CD4-positive, alpha-beta T cell treated with Interleukin-6 for 4 hours (primary cell): ENCODE results near the gene OR2M2.

ENCODE experiments used
- DNase-seq: peaks from one replicate; pipeline ENCODE4 v3.0.0-alpha.2; 2020; ENCODE audit warnings: mixed read lengths

OR2M2 gene, protein sequence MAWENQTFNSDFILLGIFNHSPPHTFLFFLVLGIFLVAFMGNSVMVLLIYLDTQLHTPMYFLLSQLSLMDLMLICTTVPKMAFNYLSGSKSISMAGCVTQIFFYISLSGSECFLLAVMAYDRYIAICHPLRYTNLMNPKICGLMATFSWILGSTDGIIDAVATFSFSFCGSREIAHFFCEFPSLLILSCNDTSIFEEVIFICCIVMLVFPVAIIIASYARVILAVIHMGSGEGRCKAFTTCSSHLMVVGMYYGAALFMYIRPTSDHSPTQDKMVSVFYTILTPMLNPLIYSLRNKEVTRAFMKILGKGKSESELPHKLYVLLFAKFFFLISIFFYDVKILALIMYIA

DNA sequence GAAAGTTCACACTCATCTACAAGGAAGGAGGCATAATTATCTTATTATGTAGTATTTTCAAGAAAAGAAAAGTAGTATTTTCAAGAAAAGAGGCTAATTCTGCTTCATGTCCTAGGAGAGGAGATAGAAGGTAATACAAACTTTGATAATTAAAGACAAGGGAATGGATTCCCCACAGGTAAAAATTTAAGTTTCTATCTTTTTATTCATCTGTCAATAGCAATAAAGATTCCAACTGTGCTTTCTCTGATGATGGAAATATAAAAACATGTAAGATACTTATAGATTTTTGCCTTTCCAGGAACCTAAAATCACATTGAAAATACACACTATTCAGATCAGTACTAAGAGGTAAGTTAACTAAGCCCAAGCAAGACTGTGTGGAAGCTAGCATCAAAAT, at the start of gene OR2M2:
OR2M2 (plus strand) TSS at position 301 of the 400 bp plus-strand sequence. CDS start 5,165 bp downstream, outside the sequence.
- no peak for DNase-seq

DNA sequence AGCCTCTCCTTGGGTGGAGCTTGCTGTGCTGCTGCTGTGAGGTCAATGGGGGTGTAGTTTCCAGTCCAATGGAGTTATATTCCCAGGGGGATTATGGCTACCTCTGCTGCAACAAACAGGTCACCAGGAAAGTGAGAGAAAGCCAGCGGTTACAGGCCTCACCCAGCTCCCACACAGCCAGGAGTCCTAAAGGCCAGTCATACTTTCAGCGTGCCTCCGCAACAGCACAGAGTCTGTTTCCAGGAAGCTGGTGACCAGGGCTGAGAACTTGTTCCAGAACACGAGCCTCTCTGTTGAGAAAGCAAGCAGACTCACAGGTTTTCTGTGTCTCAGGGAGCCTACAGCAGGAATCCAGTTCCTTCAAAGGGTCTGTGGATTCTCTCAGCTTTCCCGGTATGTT, 47.0 kb upstream of the OR2M2 start:
- no peak for DNase-seq

DNA sequence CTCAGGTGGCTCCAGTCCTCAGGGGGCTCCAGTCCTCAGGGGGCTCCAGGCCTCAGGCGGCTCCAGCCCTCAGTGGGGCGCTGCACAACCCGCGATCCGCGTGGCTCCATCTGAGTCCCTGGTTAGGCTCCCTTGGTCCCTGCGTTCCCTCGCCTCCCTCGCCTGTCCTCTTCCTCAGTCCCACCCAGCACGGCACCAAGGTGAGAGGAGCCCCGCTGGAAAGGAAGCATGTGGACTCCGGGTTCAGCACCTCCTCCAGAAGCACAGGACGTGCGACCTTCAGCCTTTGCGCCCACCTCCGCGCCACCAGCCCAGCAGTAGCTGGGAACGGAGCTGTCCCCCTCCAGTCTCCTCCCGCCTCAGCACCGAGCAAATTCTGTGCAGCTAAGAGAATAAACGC, 37.8 kb upstream of the OR2M2 start:
- DNase-seq, result no peak

DNA sequence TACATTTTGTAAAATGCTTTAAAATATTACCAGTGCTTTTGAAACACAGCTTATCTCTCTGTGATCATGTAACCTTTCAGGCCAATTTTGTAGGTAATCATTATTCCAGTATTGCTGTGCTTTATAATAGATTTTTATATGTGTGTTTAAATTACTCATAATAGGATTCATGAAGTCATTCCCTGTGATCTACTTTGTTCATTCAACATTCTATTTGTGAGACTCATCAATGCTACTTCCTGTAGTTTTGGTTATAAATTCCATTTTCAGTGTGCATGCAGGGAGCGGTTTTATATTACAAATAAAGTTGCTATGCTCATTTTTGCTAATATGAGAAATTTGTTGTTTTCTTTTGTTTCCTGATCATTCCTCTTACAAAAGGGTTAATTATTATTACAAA, 33.8 kb upstream of the OR2M2 start:
- no peak for DNase-seq

DNA sequence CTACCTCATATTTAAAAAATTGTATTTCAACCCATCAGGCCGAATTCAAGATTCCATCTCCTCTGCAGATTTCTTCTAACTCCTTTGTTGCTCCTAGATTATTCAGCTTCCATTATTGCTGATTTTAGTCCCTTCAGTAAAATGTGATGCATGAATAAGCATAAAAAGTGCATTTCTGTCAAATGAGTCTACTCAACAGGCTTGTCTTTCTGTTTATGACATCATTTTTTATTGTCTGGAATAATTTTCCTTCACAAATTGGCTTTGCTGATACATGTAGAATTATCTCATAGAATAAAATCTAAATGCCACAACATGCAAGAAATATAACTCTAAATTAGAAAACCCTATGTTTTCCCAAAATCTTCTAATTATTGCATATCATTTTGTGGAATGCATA, 31.3 kb upstream of the OR2M2 start:
- no peak for DNase-seq

DNA sequence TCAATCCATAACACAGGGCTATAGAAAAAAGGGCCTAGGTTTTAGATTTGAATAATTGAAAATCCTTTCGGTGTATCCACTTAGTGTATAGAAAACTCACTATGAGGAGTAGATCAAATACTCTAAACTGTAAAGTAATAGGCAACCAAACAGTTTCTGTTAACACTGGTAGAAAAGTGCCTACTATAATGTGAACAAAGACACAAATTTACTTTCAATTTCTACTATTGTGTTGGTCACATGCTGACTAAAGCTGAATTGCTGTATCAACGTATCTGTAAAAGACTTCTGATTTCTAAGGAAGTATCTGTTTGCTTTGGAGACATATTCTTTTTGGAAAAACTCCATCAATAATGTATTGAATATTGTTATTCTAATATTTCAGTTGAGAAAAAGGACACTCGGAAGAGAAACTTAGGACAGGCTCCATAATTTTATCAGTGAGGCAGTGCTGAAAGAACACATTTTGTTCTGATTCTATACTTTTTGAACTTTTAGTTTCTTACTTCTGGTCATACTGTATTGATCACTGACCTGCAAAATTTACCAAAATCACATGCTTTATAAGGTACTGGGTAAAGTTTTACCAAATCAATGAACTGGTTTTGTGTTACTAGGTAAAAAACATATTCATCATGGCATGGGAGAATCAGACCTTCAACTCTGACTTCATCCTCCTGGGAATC, 30.0 kb upstream of the OR2M2 start, which contains the start of gene OR2M5:
OR2M5 (plus strand) TSS at position 636 of the 686 bp plus-strand sequence; CDS start at position 636, 0 bp downstream.
- DNase-seq, result no peak

DNA sequence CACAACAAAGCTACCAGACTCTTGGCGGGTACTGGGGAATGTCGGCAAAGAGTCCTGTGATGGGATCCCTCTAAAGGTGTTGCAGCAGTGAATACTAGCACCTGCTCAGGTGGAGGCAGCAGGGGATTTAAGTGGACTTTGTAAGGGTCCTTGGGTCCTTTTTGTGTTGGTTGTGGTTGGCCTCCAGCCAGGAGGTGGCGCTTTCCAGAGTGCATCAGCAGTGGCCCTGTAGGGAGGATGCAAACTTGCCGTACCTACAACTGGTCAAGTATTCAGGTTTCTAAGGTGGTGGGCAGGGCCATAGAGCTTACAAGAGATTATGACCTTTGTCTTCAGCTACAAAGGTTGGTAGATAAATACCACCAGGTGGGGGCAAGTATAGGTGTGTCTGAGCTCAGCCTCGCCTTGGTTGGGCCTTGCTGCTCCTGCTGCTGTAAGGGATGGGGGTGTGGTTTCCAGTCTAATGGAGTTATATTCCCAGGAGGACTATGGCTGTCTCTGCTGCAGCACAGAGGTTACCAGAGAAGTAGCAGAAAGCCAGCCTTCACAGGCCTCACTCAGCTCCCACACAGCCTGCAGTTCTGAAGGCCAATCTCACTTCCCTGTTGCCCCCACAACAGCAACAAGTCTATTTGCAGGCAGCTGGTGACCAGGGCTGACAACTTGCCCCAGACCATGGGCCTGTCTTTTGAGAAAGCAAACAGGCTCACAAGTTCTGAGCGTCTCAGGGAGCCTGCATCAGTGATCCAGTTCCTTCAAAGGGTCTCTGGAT, 22.4 kb upstream of the OR2M2 start:
- DNase-seq, result no peak

DNA sequence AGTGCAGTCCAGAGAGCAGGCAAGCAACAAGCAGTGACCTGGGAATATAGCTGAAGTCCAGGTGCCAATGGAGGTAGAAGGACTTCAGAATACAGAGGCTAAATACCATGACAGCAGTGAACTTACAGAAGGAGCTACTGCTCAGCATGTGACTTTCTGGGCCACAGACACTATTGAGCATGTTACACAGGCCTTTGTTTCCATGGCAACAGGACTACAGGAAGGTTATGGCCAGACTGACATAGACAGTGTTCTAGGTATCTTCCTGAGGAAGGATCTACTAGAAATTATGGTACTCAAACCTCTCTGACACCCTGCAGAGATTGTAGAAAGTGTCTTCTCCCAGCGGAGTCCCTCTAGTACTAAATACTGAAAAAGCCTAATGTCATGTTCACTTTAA, 18.7 kb upstream of the OR2M2 start:
- DNase-seq, result no peak

DNA sequence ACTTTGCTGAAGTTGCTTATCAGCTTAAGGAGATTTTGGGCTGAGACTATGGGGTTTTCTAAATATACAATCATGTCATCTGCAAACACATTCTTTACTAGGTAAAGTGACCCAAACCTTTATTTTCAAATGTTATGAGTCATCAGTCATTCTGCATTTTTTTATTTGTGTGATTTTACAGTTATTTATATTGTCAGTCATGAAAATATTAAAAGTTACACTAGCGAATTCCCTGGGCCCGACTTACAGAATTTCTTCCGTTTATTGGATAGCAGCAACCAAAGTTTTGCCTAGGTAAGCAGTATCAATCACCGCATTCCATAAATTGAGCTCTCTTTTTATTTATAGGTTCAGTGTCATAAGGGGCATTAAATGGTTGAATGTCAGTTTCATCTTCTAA, 15.9 kb upstream of the OR2M2 start:
- no peak for DNase-seq

DNA sequence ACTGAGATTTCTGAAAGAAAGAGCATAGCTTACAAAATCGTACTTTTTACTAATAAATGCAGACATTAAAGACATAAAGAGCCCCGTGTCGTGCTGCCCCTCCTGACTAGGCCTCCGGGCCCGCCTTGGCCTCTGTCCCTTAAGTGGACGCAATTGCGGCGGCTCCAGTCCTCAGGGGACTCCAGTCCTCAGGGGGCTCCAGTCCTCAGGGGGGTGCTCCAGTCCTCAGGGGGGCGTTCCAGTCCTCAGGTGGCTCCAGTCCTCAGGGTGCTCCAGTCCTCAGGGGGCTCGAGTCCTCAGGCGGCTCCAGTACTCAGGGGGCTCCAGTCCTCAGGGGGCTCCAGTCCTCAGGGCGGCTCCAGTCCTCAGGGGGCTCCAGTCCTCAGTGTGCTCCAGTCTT, 10.6 kb upstream of the OR2M2 start:
- no peak for DNase-seq

DNA sequence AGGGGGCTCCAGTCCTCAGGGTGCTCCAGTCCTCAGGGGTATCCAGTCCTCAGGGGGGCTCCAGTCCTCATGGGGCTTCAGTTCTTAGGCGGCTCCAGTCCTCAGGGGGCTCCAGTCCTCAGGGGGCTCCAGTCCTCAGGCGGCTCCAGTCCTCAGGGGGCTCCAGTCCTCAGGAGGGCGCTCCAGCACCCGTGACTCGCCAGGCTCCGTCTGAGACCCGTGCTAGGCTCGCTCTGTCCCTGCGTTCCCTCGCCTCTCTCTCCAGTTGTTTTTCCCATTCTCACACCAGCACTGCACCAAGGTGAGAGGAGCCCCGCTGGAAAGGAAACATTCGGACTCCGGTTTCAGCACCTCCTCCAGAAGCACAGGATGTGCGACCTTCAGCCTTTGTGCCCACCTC, 9.4 kb upstream of the OR2M2 start:
- DNase-seq, result no peak

DNA sequence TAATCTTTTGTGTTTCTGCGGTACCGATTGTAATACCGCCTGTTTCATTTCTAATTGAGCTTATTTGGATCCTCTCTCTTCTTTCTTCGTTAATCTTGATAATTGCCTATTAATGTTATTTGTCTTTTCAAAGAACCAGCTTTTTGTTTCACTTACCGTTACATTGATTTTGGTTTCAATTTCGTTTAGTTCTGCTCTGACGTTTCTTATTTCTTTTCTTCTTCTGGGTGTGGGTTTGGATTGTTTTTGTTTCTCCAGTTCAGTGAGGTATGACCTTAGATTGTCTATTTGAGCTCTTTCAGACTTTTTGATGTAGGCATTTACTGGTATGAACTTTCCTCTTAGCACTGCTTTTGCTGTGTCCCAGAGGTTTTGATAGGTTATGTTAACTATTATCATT, 9.4 kb downstream of the OR2M2 start:
- no peak for DNase-seq

DNA sequence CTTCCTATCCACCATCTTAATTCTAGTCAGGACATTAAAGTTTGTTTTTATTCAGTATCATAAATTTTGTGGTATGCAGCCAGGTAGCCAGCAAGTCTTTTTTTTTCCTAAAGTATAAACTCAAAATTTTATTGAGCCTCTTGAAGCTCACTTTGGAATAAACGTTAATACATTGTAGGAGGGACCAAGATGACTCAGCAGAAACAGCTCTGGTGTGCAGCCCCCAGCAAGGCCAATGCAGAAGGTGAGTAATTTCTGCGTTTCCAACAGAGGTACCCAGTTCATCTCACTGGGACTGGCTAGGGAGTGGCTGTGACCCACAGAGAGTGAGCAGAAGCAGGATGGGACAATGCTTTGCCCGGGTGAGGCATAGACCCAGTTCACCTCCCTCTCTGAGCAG, 12.7 kb downstream of the OR2M2 start:
- no peak for DNase-seq

DNA sequence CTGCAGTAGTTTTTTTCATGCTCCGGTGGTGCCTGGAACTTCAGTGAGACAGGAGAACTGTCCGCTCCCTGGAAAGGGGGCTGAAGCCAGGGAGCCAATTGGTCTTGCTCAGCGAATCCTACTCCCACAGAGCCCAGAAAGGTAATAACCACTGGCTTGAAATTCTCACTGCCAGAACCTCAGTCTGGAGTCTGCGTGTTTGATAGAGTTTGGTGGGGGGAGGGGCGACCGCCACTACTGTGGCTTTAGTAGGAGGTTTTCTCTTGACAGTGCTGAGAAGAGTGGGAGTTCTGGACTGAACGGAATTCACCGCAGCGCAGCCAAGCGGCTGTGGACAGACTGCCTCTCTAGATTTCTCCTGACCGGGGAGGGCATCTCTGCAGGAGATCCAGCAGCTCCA, 14.4 kb downstream of the OR2M2 start:
- DNase-seq, result no peak

DNA sequence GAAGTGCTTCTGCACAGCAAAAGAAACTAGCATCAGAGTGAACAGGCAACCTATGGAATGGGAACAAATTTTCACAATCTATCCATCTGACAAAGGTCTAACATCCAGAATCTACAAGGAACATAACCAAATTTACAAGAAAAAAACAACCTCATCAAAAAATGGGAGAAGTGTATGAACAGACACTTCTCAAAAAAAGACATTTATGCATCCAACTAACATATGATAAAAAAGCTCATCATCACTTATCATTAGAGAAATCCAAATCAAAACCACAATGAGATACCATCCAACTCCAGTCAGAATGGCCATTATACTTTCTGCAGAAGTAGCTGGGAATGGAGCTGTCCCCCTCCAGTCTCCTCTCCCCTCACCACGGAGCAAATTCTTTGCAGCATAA, 19.5 kb downstream of the OR2M2 start:
- no peak for DNase-seq

DNA sequence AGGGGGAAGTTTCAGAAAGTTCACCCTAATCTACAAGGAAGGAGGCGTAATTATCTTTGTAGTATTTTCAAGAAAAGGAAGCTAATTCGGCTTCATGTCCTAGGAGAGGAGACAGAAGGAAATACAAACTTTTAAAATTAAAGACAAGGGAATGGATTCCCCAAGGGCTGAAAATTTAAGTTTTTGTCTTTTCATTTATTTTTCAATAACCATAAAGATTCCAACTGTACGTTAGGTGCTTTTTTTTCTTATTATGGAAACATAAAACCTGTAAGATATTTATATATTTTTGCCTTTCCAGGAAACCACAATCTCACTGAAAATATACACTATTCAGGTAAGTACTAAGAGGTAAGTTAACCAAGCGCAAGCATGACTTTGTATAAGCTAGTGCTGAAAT, 22.3 kb downstream of the OR2M2 start, which contains the start of gene OR2M3:
OR2M3 (plus strand) TSS at position 301 of the 400 bp plus-strand sequence. CDS start 5,803 bp downstream, outside the sequence.
- DNase-seq, result no peak

DNA sequence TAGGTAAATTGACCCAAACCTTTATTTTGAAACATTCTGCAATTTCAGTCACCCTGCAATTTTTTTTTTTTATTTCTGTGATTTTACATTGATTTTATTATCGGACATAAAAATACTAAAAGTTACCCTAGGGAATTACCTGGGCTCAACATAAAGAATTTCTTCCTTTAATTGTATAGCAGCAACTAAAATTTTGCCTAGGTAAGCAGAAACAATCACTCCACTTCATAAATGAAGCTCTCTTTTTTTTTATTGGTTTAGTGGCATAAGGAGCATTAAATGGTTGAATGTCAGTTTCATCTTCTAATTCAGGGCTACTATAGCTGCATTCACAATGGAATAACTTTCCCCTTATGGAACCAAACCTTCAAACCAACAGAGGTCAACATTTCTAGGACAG, 41.3 kb downstream of the OR2M2 start:
- DNase-seq, result no peak

DNA sequence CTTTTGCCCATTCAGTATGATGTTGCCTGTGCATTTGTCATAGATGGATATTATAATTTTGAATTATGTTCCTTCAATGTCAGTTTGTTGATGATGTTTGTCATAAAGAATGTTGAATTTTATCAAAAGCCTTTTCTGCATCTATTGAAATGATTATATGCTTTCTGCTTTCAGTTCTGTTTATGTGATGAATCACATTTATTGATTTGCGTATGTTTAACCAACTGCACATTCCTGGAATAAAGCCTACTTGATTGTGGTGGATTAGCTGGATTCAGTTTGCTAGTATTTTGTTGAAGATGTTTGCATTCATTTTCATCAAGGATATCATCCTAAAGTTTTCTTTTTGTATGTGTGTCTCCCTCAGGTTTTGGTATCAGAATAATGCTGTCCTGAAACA, 50.9 kb downstream of the OR2M2 start:
- DNase-seq, result no peak

DNA sequence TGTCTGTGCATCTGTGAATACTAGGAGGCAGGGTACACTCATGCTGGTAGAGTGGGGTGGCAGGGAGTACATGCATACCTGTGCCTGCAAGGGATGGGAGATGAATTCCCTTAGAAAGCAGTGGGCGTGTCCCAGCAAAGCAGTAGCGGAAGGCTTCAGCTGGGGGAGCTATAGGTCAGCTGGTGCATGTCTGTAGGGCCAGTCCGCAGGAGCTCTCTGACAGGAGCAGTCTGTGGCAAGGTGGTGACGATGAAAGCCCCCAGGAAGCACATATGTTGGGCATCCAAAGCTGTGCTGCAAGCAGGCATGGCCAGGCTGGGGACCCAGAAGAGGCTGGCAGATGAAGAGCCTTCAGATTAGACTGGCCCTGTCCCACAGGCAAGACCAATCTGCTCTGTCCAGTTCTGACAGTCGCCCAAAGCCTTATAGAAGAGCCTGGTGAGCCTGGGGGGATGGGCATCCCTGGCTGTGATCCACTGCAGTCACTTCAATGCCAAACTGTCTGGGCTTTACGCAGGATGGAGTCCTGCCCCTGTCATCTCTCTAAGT, 54.8 kb downstream of the OR2M2 start:
- DNase-seq, result no peak
